ENCODE data around the gene FARP1. TPM values are rescaled to one million over a fixed set of nuclear protein-coding genes. Genes with fewer than 3 reads are reported as not detected.

Gene FARP1
- total RNA-seq, 2 experiments from 2014 or later: not detected

DNA sequence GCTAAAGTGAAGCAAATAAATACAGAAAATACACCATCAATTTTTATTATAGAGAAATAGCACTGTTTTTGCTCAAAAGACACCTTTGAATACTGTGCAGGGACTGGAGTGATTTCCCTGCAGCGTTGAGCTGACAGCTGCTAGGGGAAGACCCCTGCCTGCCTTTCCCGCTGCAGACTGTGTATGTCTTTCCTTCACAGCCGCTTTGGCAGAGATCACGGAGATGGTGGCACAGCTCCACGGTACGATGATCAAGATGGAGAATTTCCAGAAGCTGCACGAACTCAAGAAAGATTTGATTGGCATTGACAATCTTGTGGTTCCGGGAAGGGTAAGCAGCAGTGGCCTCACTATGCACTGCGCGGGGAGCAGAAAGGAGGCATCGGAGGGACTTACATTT is 292.5 kb downstream of the FARP1 start:
- TF ChIP-seq CTCF (conservative IDR thresholded peaks at IDR 0.05; ENCODE audit: low read length) (no peak), EZH2phosphoT487 (IDR thresholded peaks at IDR 0.05; ENCODE audit: borderline replicate concordance, low read depth, low read length) (no peak)
- intact Hi-C loops (cut with micrococcal nuclease; ENCODE audit: unreplicated experiment): no loop called here
- DNase-seq (ENCODE audit: low spot score): no peak
- no peak overlapping the region for H3K27ac ChIP-seq (ENCODE audit: low read depth, low read length, poor library complexity, severe bottlenecking)
- BruUV-seq (replicated peaks): no TSS peak
- H3K79me2 ChIP-seq (ENCODE audit: insufficient read depth, low read depth, low read length): no peaks in the 10 kb centered on the region
- POLR2A ChIA-PET: no interaction called here
- no peak overlapping the region for H3K4me2 ChIP-seq (ENCODE audit: low read length)
- H3K4me3 ChIP-seq (ENCODE audit: low read depth, low read length, poor library complexity, severe bottlenecking): no peak overlapping the region
- H3K36me3 ChIP-seq (ENCODE audit: insufficient read depth, low read length): no peaks in the 10 kb centered on the region
- no peak overlapping the region for H2AFZ ChIP-seq (ENCODE audit: low read length)
- no peaks in the 10 kb centered on the region for H3K4me1 ChIP-seq (ENCODE audit: insufficient read depth, low read length, poor library complexity, severe bottlenecking)
- H3K9me2 ChIP-seq (ENCODE audit: insufficient read depth, low read length): no peaks in the 10 kb centered on the region
- CTCF ChIA-PET (ENCODE audit: unreplicated experiment): no interaction called here
- no peaks in the 10 kb centered on the region for H4K20me1 ChIP-seq (ENCODE audit: insufficient read depth, low read length)
- no peaks in the 10 kb centered on the region for H3K9me3 ChIP-seq (ENCODE audit: low read length)

- no peaks in the 10 kb centered on the region for H4K20me1 ChIP-seq (ENCODE audit: insufficient read depth, low read length)
- no peak for DNase-seq (ENCODE audit: low spot score)
- ChIA-PET CTCF (ENCODE audit: unreplicated experiment) (no interaction called here), POLR2A (no interaction called here)
- H3K36me3 ChIP-seq (ENCODE audit: insufficient read depth, low read length): no peaks in the 10 kb centered on the region
- H3K9me2 ChIP-seq (ENCODE audit: insufficient read depth, low read length): no peaks in the 10 kb centered on the region
- no peak overlapping the region for H3K4me3 ChIP-seq (ENCODE audit: low read depth, low read length, poor library complexity, severe bottlenecking)
- no peak overlapping the region for H3K4me2 ChIP-seq (ENCODE audit: low read length)
- no peak overlapping the region for H2AFZ ChIP-seq (ENCODE audit: low read length)
- H3K9me3 ChIP-seq (ENCODE audit: low read length): no peaks in the 10 kb centered on the region
- no peaks in the 10 kb centered on the region for H3K79me2 ChIP-seq (ENCODE audit: insufficient read depth, low read depth, low read length)
- intact Hi-C loops (cut with micrococcal nuclease; ENCODE audit: unreplicated experiment): no loop called here
- TF ChIP-seq EZH2phosphoT487 (IDR thresholded peaks at IDR 0.05; ENCODE audit: borderline replicate concordance, low read depth, low read length) (no peak), CTCF (conservative IDR thresholded peaks at IDR 0.05; ENCODE audit: low read length) (no peak)
- no TSS peak for BruUV-seq (replicated peaks)
- no peak overlapping the region for H3K27ac ChIP-seq (ENCODE audit: low read depth, low read length, poor library complexity, severe bottlenecking)
- no peaks in the 10 kb centered on the region for H3K4me1 ChIP-seq (ENCODE audit: insufficient read depth, low read length, poor library complexity, severe bottlenecking)
Measured at GRCh38 chr13:98436233-98436910, 293.5 kb downstream of the FARP1 start.

DNA sequence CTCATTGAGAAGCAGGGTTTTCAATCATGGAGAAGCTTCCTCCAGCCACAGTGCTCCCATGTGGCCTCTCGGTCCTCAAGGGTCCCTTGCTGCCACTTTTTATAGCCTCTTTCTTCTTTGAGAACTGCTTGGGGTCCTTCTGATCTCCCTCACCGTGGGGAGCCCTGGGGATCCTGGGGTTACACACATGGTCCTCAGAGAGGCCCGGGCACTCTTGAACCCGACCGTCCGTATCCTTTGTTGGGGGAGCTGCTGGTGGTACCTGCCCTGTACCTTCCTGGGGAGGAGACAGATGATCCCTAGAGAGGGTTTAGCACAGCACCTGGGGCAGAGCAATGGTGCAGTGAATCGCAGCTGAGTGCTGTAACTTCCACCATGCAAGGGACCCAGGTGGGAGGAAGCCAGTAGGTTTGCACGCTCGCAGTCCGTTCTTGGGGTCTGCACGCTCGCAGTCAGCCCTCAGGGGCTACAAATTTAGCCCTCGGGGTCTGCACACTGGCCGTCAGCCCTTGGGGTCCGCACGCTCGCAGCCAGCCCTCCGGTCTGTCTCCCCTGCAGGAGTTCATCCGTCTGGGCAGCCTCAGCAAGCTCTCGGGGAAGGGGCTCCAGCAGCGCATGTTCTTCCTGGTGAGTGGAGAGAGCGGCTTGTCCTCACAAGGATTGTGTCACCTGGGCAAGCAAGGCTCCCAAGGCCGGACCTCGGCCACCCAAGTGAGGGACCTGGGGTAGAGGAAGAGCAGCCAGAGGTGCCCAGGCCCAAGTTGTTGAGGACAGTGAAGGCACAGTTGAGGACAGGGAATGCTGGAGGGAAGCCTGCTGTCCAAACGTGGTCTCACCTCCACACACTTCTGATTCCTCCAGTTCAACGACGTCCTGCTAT is 295.6 kb downstream of the FARP1 start:
- no peak overlapping the region for H3K27ac ChIP-seq (ENCODE audit: low read depth, low read length, poor library complexity, severe bottlenecking)
- no peak overlapping the region for H3K4me2 ChIP-seq (ENCODE audit: low read length)
- H3K4me1 ChIP-seq (ENCODE audit: insufficient read depth, low read length, poor library complexity, severe bottlenecking): no peaks in the 10 kb centered on the region
- ChIA-PET CTCF (ENCODE audit: unreplicated experiment) (no interaction called here), POLR2A (no interaction called here)
- BruUV-seq (replicated peaks): no TSS peak
- no peak overlapping the region for H3K4me3 ChIP-seq (ENCODE audit: low read depth, low read length, poor library complexity, severe bottlenecking)
- H2AFZ ChIP-seq (ENCODE audit: low read length): no peak overlapping the region
- no peaks in the 10 kb centered on the region for H3K79me2 ChIP-seq (ENCODE audit: insufficient read depth, low read depth, low read length)
- no peak for DNase-seq (ENCODE audit: low spot score)
- no peaks in the 10 kb centered on the region for H3K9me3 ChIP-seq (ENCODE audit: low read length)
- no peaks in the 10 kb centered on the region for H4K20me1 ChIP-seq (ENCODE audit: insufficient read depth, low read length)
- no peaks in the 10 kb centered on the region for H3K9me2 ChIP-seq (ENCODE audit: insufficient read depth, low read length)
- intact Hi-C loops (cut with micrococcal nuclease; ENCODE audit: unreplicated experiment): no loop called here
- no peaks in the 10 kb centered on the region for H3K36me3 ChIP-seq (ENCODE audit: insufficient read depth, low read length)
- no peak for TF ChIP-seq EZH2phosphoT487 (IDR thresholded peaks at IDR 0.05; ENCODE audit: borderline replicate concordance, low read depth, low read length)
- no peak for TF ChIP-seq CTCF (conservative IDR thresholded peaks at IDR 0.05; ENCODE audit: low read length)
